ENCODE results near the gene APOL1. TPM values are rescaled to one million over a fixed set of nuclear protein-coding genes. Genes with fewer than 3 reads are reported as not detected.

APOL1 gene
- total and polyA plus RNA-seq, 2 of the 4 experiments (the other 2 are of a cell fraction) = 0.36 to 0.77 TPM

- H3K4ac ChIP-seq (ENCODE audit: low read depth, low read length) = no peak overlapping the region
- no peak overlapping the region for H3K4me3 ChIP-seq (ENCODE audit: insufficient read depth, low read depth, low read length)
- H3K27ac ChIP-seq (ENCODE audit: insufficient read depth, low read length) = no peak overlapping the region
- no TSS peak for BruUV-seq (replicated peaks)
- TF ChIP-seq MAFK (IDR thresholded peaks at IDR 0.05; ENCODE audit: low read depth, low read length) (no peak), CHD1 (IDR thresholded peaks at IDR 0.05; ENCODE audit: low read depth, low read length) (no peak), MXI1 (IDR thresholded peaks at IDR 0.05; ENCODE audit: borderline replicate concordance, low read depth, low read length) (no peak), BHLHE40 (IDR thresholded peaks at IDR 0.05; ENCODE audit: low read depth, low read length) (no peak), POLR2A (IDR thresholded peaks at IDR 0.05; ENCODE audit: low read depth, low read length) (no peak), RFX5 (IDR thresholded peaks at IDR 0.05; ENCODE audit: low read depth, low read length) (no peak), FOS (IDR thresholded peaks at IDR 0.05; ENCODE audit: low read depth, low read length) (no peak), NFE2L2 (IDR thresholded peaks at IDR 0.05; ENCODE audit: low read depth, low read length) (no peak), RAD21 (IDR thresholded peaks at IDR 0.05; ENCODE audit: low read length) (no peak), MAZ (IDR thresholded peaks at IDR 0.05; ENCODE audit: borderline replicate concordance, low read depth, low read length) (no peak), RCOR1 (IDR thresholded peaks at IDR 0.05; ENCODE audit: insufficient replicate concordance, low read length) (no peak), CTCF (conservative IDR thresholded peaks at IDR 0.05; ENCODE audit: low read depth, low read length) (no peak), CEBPB (IDR thresholded peaks at IDR 0.05; ENCODE audit: low read depth, low read length) (no peak), SMC3 (IDR thresholded peaks at IDR 0.05; ENCODE audit: low read depth, low read length) (no peak)
- TF ChIP-seq, protein P1, sequence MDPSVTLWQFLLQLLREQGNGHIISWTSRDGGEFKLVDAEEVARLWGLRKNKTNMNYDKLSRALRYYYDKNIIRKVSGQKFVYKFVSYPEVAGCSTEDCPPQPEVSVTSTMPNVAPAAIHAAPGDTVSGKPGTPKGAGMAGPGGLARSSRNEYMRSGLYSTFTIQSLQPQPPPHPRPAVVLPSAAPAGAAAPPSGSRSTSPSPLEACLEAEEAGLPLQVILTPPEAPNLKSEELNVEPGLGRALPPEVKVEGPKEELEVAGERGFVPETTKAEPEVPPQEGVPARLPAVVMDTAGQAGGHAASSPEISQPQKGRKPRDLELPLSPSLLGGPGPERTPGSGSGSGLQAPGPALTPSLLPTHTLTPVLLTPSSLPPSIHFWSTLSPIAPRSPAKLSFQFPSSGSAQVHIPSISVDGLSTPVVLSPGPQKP (IDR thresholded peaks at IDR 0.05; ENCODE audit: borderline replicate concordance, low read depth, low read length) = no peak
- TF ChIP-seq, protein P2, sequence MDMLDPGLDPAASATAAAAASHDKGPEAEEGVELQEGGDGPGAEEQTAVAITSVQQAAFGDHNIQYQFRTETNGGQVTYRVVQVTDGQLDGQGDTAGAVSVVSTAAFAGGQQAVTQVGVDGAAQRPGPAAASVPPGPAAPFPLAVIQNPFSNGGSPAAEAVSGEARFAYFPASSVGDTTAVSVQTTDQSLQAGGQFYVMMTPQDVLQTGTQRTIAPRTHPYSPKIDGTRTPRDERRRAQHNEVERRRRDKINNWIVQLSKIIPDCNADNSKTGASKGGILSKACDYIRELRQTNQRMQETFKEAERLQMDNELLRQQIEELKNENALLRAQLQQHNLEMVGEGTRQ (IDR thresholded peaks at IDR 0.05; ENCODE audit: low read depth, low read length) = no peak
- H2BK120ac ChIP-seq (ENCODE audit: low read depth, low read length) = no peak overlapping the region
- no peak overlapping the region for H3K56ac ChIP-seq (ENCODE audit: extremely low read depth, insufficient read depth, low read length)
- no peak overlapping the region for H3K9ac ChIP-seq (ENCODE audit: low read depth, low read length)
- H3K4me2 ChIP-seq (ENCODE audit: low read depth, low read length) = no peak overlapping the region
- no peaks in the 10 kb centered on the region for H3K27me3 ChIP-seq (ENCODE audit: control insufficient read depth, insufficient read depth, low read length)
- H2BK20ac ChIP-seq (ENCODE audit: low read depth, low read length) = no peak overlapping the region
- 0 out of 2 replicates have a peak, but pooled peaks cover 2% of the 10 kb centered on the region for H3K9me1 ChIP-seq (ENCODE audit: insufficient read depth, low read length)
- H2AK5ac ChIP-seq (ENCODE audit: low read depth, low read length) = no peak overlapping the region
- ATAC-seq (ENCODE audit: low read depth) (no peak), DNase-seq (no peak)
- H2AFZ ChIP-seq (replicated peaks; ENCODE audit: low read length, poor library complexity) = no peak overlapping the region
- no peaks in the 10 kb centered on the region for H3K9me3 ChIP-seq (ENCODE audit: control insufficient read depth, insufficient read depth, low read length)
- no peak overlapping the region for H2BK15ac ChIP-seq (ENCODE audit: low read depth, low read length)
- POLR2A ChIA-PET (ENCODE audit: unreplicated experiment) = no interaction called here
- no peak overlapping the region for H4K8ac ChIP-seq (ENCODE audit: low read depth in 2 of 2, low read length in 2 of 2)
- intact Hi-C loops (cut with micrococcal nuclease) = no loop called here
- H3K79me1 ChIP-seq (ENCODE audit: low read depth in 1 of 2, low read length in 2 of 2) = no peaks in the 10 kb centered on the region
- H2AK9ac ChIP-seq (replicated peaks; ENCODE audit: low read depth, low read length, poor library complexity) = no peak overlapping the region
- no peak overlapping the region for H3K18ac ChIP-seq (ENCODE audit: low read depth, low read length)
- H4K20me1 ChIP-seq (ENCODE audit: insufficient read depth, low read length) = no peaks in the 10 kb centered on the region
- no CpG with 5 or more reads among the region's 5 CpGs for WGBS, 2 experiments (ENCODE audit: extremely low coverage in 2 of 2, insufficient read length in 1 of 2)
- dilution Hi-C loops (cut with HindIII; ENCODE audit: low sequenced_read_pairs, unreplicated experiment) = no loop called here
- H3K36me3 ChIP-seq (ENCODE audit: control insufficient read depth, insufficient read depth, low read length) = peaks cover 20% of the 10 kb centered on the region
- CTCF ChIA-PET = no interaction called here
- H2BK5ac ChIP-seq (ENCODE audit: low read depth, low read length, poor library complexity, severe bottlenecking) = no peak overlapping the region
- H3K14ac ChIP-seq (replicated peaks; ENCODE audit: low read depth, low read length) = no peak overlapping the region
- no peak overlapping the region for H4K91ac ChIP-seq (ENCODE audit: insufficient read depth, low read depth, low read length)
- in situ Hi-C loops (cut with MboI; ENCODE audit: low sequenced_read_pairs) = no loop called here
- no peak overlapping the region for H4K5ac ChIP-seq (ENCODE audit: low read depth, low read length)
- H3K4me1 ChIP-seq (ENCODE audit: control insufficient read depth, insufficient read depth, low read length) = no peaks in the 10 kb centered on the region
- no peak overlapping the region for H3K23ac ChIP-seq (ENCODE audit: low read depth, low read length)
These were observed 26.7 kb upstream of the APOL1 start for GRCh38 chr22:36226189-36226588.

Data from IMR-90 (cell line).